LNCaP clone FGC (cell line): ENCODE data around the gene CCT3.

Experiments
- DNase-seq: peaks from one replicate; pipeline ENCODE4 v3.0.0-alpha.2; 2011; ENCODE audit warnings: low read depth
- H3K4me3 ChIP-seq: 2 replicates; pipeline ENCODE4 v1.5.1; 2011; ENCODE audit warnings: mild to moderate bottlenecking, low read depth, low read length, control low read depth
- CTCF ChIP-seq: IDR thresholded peaks from 2 replicates; pipeline ENCODE4 v1.5.1; 2012; ENCODE audit warnings: mild to moderate bottlenecking; ENCODE audit not compliant: control insufficient read depth, insufficient read depth; ENCODE audit errors: extremely low read depth

The CCT3 gene

GRCh38 chr1:156298852-156299357 is 39.2 kb downstream of the CCT3 start, which contains the start of gene VHLL:
Gene VHLL, minus strand, starts transcription at chr1:156299307. Its CDS starts 118 bp downstream, at chr1:156299189.
- TF ChIP-seq CTCF = no peak
- no peak within 1 kb of the TSS for H3K4me3 ChIP-seq
- DNase-seq = no peak

GRCh38 chr1:156295391-156295947 is 42.6 kb downstream of the CCT3 start, which contains the start of gene GLMP:
Gene GLMP, minus strand, starts transcription at chr1:156295679. Its CDS starts 34 bp downstream, at chr1:156295645.
- TF ChIP-seq CTCF = no peak
- DNase-seq = no peak
- peak within 1 kb of the TSS; percentile 98 for H3K4me3 ChIP-seq

- no peak for TF ChIP-seq CTCF
- H3K4me3 ChIP-seq = no peak overlapping the region
- DNase-seq = no peak
Observed at GRCh38 chr1:156293895-156294294, 44.2 kb downstream of the CCT3 start.

GRCh38 chr1:156293098-156293434 is 45.0 kb downstream of the CCT3 start:
- H3K4me3 ChIP-seq = no peak overlapping the region
- TF ChIP-seq CTCF = no peak
- no peak for DNase-seq

GRCh38 chr1:156291226-156292061 is 46.6 kb downstream of the CCT3 start:
- peak overlapping the region; percentile 72 for H3K4me3 ChIP-seq
- DNase-seq = no peak
- no peak for TF ChIP-seq CTCF

- TF ChIP-seq CTCF = no peak
- DNase-seq = peak; percentile 62
- peak overlapping the region; percentile 72 for H3K4me3 ChIP-seq
Observed at GRCh38 chr1:156289857-156290256, 48.2 kb downstream of the CCT3 start.
